Adrenal gland (tissue), 12 donors: ENCODE measurements around the gene IFTAP. TPM values are rescaled to one million over a fixed set of nuclear protein-coding genes. Genes with fewer than 3 reads are reported as not detected.
A peak's percentile ranks its signal among the peaks of the same experiment; 100 is the strongest.

Source experiments
- DNase-seq, 7 donors: peaks; one replicate each; pipeline ENCODE4 v3.0.0-alpha.2; 2019 to 2020
- H3K27ac ChIP-seq, 5 donors: fragments of 200-600 bp; sonication (generic) in 4 of 5; 1 replicate in 3 of 5; 2 replicates in 2 of 5; pipeline versions ENCODE4 v1.5.1 to v1.8.0; 2016 to 2020; ENCODE audit warnings: mild to moderate bottlenecking in 1 of 5
- H3K27me3 ChIP-seq: fragments of 200-600 bp; 2 replicates; pipeline ENCODE4 v1.8.0; 2021
- H3K36me3 ChIP-seq, 2 donors: fragments of 200-600 bp; replicated peaks in 1 of 2; 1 replicate in 1 of 2; 2 replicates in 1 of 2; pipeline versions ENCODE4 v1.5.1 to v1.8.0; 2018 to 2022
- H3K4me1 ChIP-seq, 2 donors: fragments of 200-600 bp; replicated peaks in 1 of 2; 1 replicate in 1 of 2; 2 replicates in 1 of 2; pipeline versions ENCODE4 v1.5.1 to v1.8.0; 2018 to 2021
- H3K4me3 ChIP-seq, 4 donors: fragments of 200-600 bp; sonication (generic) in 3 of 4; one replicate each; pipeline ENCODE4 v1.5.1; 2016 to 2018
- H3K9me3 ChIP-seq, 3 donors: fragments of 200-600 bp; sonication (generic) in 1 of 3; replicated peaks in 1 of 3; 1 replicate in 2 of 3; 2 replicates in 1 of 3; pipeline versions ENCODE4 v1.5.1 to v1.8.0; 2016 to 2021
- CTCF ChIP-seq, 6 experiments: fragments of 450-650 bp in 4 of 6; fragments of 200-600 bp in 2 of 6; sonication (generic) in 1 of 6; IDR thresholded peaks; 1 replicate in 5 of 6; 2 replicates in 1 of 6; pipeline versions ENCODE4 v1.5.1 to v1.8.0; 2016 to 2021; ENCODE audit warnings: antibody characterized with exemption in 6 of 6, mild to moderate bottlenecking in 2 of 6, moderate library complexity in 1 of 6
- POLR2A ChIP-seq, 2 donors: fragments of 450-650 bp; IDR thresholded peaks; one replicate each; pipeline ENCODE4 v1.6.1; 2017; ENCODE audit warnings: antibody characterized with exemption in 2 of 2, mild to moderate bottlenecking in 2 of 2, moderate library complexity in 1 of 2
- WGBS, 4 donors: extraction: QIAGEN DNeasy Blood & Tissue Kit in 2 of 4; methylation state at CpG; one replicate each; pipeline versions ENCODE4 v1.1.5 to v1.1.7; 2013 to 2017; 5-methylcytosine and 5-hydroxymethylcytosine counted together
- intact Hi-C, 2 donors: fragments of 100-400 bp; cut with DNase I; formaldehyde crosslinking; loops; one replicate each; pipeline versions ENCODE4 v1.14.1 to v1.15.0; 2022 to 2023
- polyA plus RNA-seq, 3 donors: library from polyadenylated mRNA; stranded (reverse); fragments of 200-250 nt in 2 of 3; fragments of 350-450 nt in 1 of 3; fragmentation: Illumina TruSeq in 1 of 3; extraction: RNeasy Lipid Tissue Mini Kit (QIAGEN cat#74804) in 1 of 3; gene quantifications; one replicate each; pipeline ENCODE4 v1.2.3, GENCODE V29; 2013 to 2014
- total RNA-seq, 9 donors: library from RNA; depleted of rRNA in 4 of 9; stranded (reverse); fragments of >200 nt in 4 of 9; fragments of 120-200 nt in 1 of 9; fragmentation: NEBNext Ultra II Directional in 1 of 9; extraction: Animal tissue kit (Norgen Biotek cat#: 25700) in 1 of 9; gene quantifications; one replicate each; pipeline versions ENCODE4 v1.1.0 to v1.2.4, GENCODE V29; 2013 to 2023
- donor health status: healthy with polysubstance abuse.
- donor health status: Bipolar disorder and iron deficiency.
- donor health status: DM: yes; HTN: yes; CAD: no.
- donor health status: DM: no; HTN: no; CAD: no.
- donor health status: DM: no; HTN: no; CAD: no.
- donor health status: DM: yes; HTN: yes; CAD: no.

The IFTAP gene
- total and polyA plus RNA-seq, 12 donors, result 16.2 to 44.7 (median 23.5) TPM

GRCh38 chr11:36608491-36609199 lies 14.3 kb downstream of the IFTAP start:
- WGBS, 4 donors, result 82 to 93% (median 90%) methylated on average over 1 of the region's 1 CpG
- no peaks in the 10 kb centered on the region for H3K4me1 ChIP-seq
- H3K4me3 ChIP-seq, result no peak overlapping the region
- H3K9me3 ChIP-seq, result no peaks in the 10 kb centered on the region
- TF ChIP-seq CTCF (IDR thresholded peaks at IDR 0.05), result no peak
- TF ChIP-seq POLR2A (IDR thresholded peaks at IDR 0.05), result no peak
- intact Hi-C loops, result no loop called here
- H3K27ac ChIP-seq, result no peak overlapping the region
- no peaks in the 10 kb centered on the region for H3K27me3 ChIP-seq
- no peaks in the 10 kb centered on the region for H3K36me3 ChIP-seq
- DNase-seq, result no peak

GRCh38 chr11:36609383-36609782 lies 15.1 kb downstream of the IFTAP start:
- DNase-seq, result no peak
- Histone ChIP-seq H3K4me1 (no peaks in the 10 kb centered on the region), H3K4me3 (no peak overlapping the region), H3K9me3 (no peaks in the 10 kb centered on the region), H3K27ac (no peak overlapping the region), H3K36me3 (no peaks in the 10 kb centered on the region), H3K27me3 (no peaks in the 10 kb centered on the region)
- 79 to 87% (median 82%) methylated on average over 2 of the region's 2 CpGs for WGBS, 4 donors
- TF ChIP-seq POLR2A (IDR thresholded peaks at IDR 0.05) (no peak), CTCF (IDR thresholded peaks at IDR 0.05) (no peak)
- intact Hi-C loops, result no loop called here

- WGBS, 4 donors, result 82 to 95% (median 86%) methylated on average over 3 of the region's 3 CpGs
- H3K4me1 ChIP-seq, result no peaks in the 10 kb centered on the region
- H3K9me3 ChIP-seq, result no peaks in the 10 kb centered on the region
- TF ChIP-seq POLR2A (IDR thresholded peaks at IDR 0.05) (no peak), CTCF (IDR thresholded peaks at IDR 0.05) (no peak)
- no peaks in the 10 kb centered on the region for H3K27me3 ChIP-seq
- H3K4me3 ChIP-seq, result no peak overlapping the region
- H3K36me3 ChIP-seq, result no peaks in the 10 kb centered on the region
- intact Hi-C loops, result no loop called here
- no peak for DNase-seq
- H3K27ac ChIP-seq, result no peak overlapping the region
Measured at GRCh38 chr11:36615826-36616225, 21.5 kb downstream of the IFTAP start.

- no peaks in the 10 kb centered on the region for H3K4me1 ChIP-seq
- DNase-seq, result no peak
- H3K27me3 ChIP-seq, result no peaks in the 10 kb centered on the region
- H3K27ac ChIP-seq, result peak overlapping the region in 1 of 5 donors; percentile 4
- intact Hi-C loops, result no loop called here
- H3K9me3 ChIP-seq, result no peaks in the 10 kb centered on the region
- no peak overlapping the region for H3K4me3 ChIP-seq
- H3K36me3 ChIP-seq, result no peaks in the 10 kb centered on the region
- 88 to 91% (median 90%) methylated on average over 6 of the region's 6 CpGs for WGBS, 4 donors
- TF ChIP-seq POLR2A (IDR thresholded peaks at IDR 0.05) (no peak), CTCF (IDR thresholded peaks at IDR 0.05) (no peak)
Measured at GRCh38 chr11:36617543-36618362, 23.5 kb downstream of the IFTAP start.
